H1 (cell line): ENCODE measurements around the gene PTPRG. TPM values are rescaled to one million over a fixed set of nuclear protein-coding genes. Genes with fewer than 3 reads are reported as not detected.

Experiments used
- CTCF ChIA-PET: fragments of 300-600 bp; sonication (Branson Sonifier 250); formaldehyde crosslinking; loops from one replicate; lab custom pipeline; 2021; ENCODE audit not compliant: partially characterized antibody; lab: Charles Lee
- POLR2A ChIA-PET: fragments of 300-600 bp; sonication (Branson Sonifier 250); formaldehyde crosslinking; loops from one replicate; lab custom pipeline; 2021; ENCODE audit warnings: inconsistent platforms; ENCODE audit not compliant: partially characterized antibody; lab: Charles Lee
- DNase-seq, 2 experiments: peaks; one replicate each; pipeline versions ENCODE4 v3.0.0 to v3.0.0-alpha.2; 2010 to 2022; ENCODE audit warnings: low spot score in 2 of 2, low read depth in 1 of 2, mixed read lengths in 1 of 2
- FAIRE-seq: peaks from 2 replicates; lab custom pipeline; 2011; peaks lifted over from hg19 to GRCh38; lab: Jason Lieb, UNC
- H2AFZ ChIP-seq: 2 replicates; pipeline ENCODE4 v1.8.1; 2012; ENCODE audit warnings: low read length, inconsistent platforms
- H2AK5ac ChIP-seq: 2 replicates; pipeline ENCODE4 v1.6.1; 2013; ENCODE audit warnings: low read depth, low read length
- H2BK120ac ChIP-seq: replicated peaks from 2 replicates; pipeline ENCODE3; 2013; ENCODE audit warnings: low read depth, low read length, inconsistent platforms
- H2BK12ac ChIP-seq: 2 replicates; pipeline ENCODE4 v1.6.1; 2013; ENCODE audit warnings: low read depth, low read length
- H2BK15ac ChIP-seq: 2 replicates; pipeline ENCODE4 v1.6.1; 2013; ENCODE audit warnings: low read length
- H2BK20ac ChIP-seq: 2 replicates; pipeline ENCODE4 v1.6.1; 2013; ENCODE audit warnings: low read length
- H2BK5ac ChIP-seq: 2 replicates; pipeline ENCODE4 v1.6.1; 2013; ENCODE audit warnings: low read depth, low read length
- H3K14ac ChIP-seq: 2 replicates; pipeline ENCODE4 v1.6.1; 2013; ENCODE audit warnings: inconsistent platforms; ENCODE audit not compliant: insufficient read length
- H3K18ac ChIP-seq: 2 replicates; pipeline ENCODE4 v1.6.1; 2013; ENCODE audit warnings: low read length; ENCODE audit errors: extremely low read depth
- H3K23ac ChIP-seq: 2 replicates; pipeline ENCODE4 v1.6.1; 2013; ENCODE audit warnings: inconsistent platforms; ENCODE audit not compliant: insufficient read length
- H3K23me2 ChIP-seq: 2 replicates; pipeline ENCODE4 v1.6.1; 2013; ENCODE audit warnings: low read depth, low read length
- H3K27ac ChIP-seq: 2 replicates; pipeline ENCODE4 v1.6.1; 2011; ENCODE audit warnings: low read depth, low read length, inconsistent platforms
- H3K27me3 ChIP-seq, 4 experiments: replicated peaks in 1 of 4; 1 replicate in 1 of 4; 2 replicates in 3 of 4; pipeline versions ENCODE4 v1.6.1 to v1.8.1; 2011 to 2013; ENCODE audit warnings: low read length in 3 of 4, mild to moderate bottlenecking in 3 of 4, inconsistent platforms in 2 of 4, mixed read lengths in 2 of 4, moderate library complexity in 1 of 4; ENCODE audit not compliant: control insufficient read depth in 3 of 4, insufficient read depth in 3 of 4; ENCODE audit errors: extremely low read depth in 1 of 4
- H3K36me3 ChIP-seq, 4 experiments: 2 replicates each; pipeline versions ENCODE4 v1.6.1 to v1.8.1; 2011 to 2013; ENCODE audit warnings: mild to moderate bottlenecking in 4 of 4, low read length in 3 of 4, moderate library complexity in 2 of 4, control low read depth in 1 of 4, inconsistent platforms in 1 of 4; ENCODE audit not compliant: insufficient read depth in 4 of 4, control insufficient read depth in 2 of 4
- H3K4ac ChIP-seq: replicated peaks from 2 replicates; pipeline ENCODE3; 2013; ENCODE audit warnings: low read length, low read depth, mixed read lengths, inconsistent platforms; ENCODE audit not compliant: insufficient read length
- H3K4me1 ChIP-seq, 4 experiments: replicated peaks in 1 of 4; 1 replicate in 1 of 4; 2 replicates in 3 of 4; pipeline versions ENCODE4 v1.6.1 to v1.8.1; 2011 to 2013; ENCODE audit warnings: low read length in 3 of 4, inconsistent platforms in 2 of 4, mixed read lengths in 1 of 4; ENCODE audit not compliant: insufficient read depth in 4 of 4, control insufficient read depth in 3 of 4
- H3K4me2 ChIP-seq, 2 experiments: 2 replicates each; pipeline versions ENCODE4 v1.6.1 to v1.8.1; 2011 to 2013; ENCODE audit warnings: low read depth in 2 of 2, low read length in 2 of 2, control low read depth in 1 of 2, inconsistent platforms in 1 of 2, mild to moderate bottlenecking in 1 of 2; ENCODE audit not compliant: insufficient read depth in 1 of 2
- H3K4me3 ChIP-seq, 4 experiments: fragments of 200-600, 300-600 bp in 1 of 4; sonication (generic), shearing (Covaris generic), sonication (Bioruptor Twin) in 1 of 4; 2 replicates each; pipeline versions ENCODE4 v1.5.1 to v1.8.1; 2011 to 2016; ENCODE audit warnings: low read length in 4 of 4, low read depth in 3 of 4, control low read depth in 2 of 4, inconsistent platforms in 2 of 4, mild to moderate bottlenecking in 2 of 4, mixed read lengths in 1 of 4, moderate library complexity in 1 of 4; ENCODE audit not compliant: insufficient read depth in 2 of 4; ENCODE audit errors: extremely low read depth in 1 of 4
- H3K56ac ChIP-seq: replicated peaks from 2 replicates; pipeline ENCODE3; 2013; ENCODE audit warnings: low read depth, mild to moderate bottlenecking, mixed read lengths, low read length, inconsistent platforms; ENCODE audit not compliant: insufficient read length
- H3K79me1 ChIP-seq: 2 replicates; pipeline ENCODE4 v1.6.1; 2013; ENCODE audit warnings: low read depth, low read length, control low read depth
- H3K79me2 ChIP-seq, 2 experiments: 2 replicates each; pipeline versions ENCODE4 v1.6.1 to v1.8.1; 2012 to 2013; ENCODE audit warnings: low read length in 2 of 2, mild to moderate bottlenecking in 2 of 2, inconsistent platforms in 1 of 2; ENCODE audit not compliant: insufficient read depth in 2 of 2, control insufficient read depth in 1 of 2
- H3K9ac ChIP-seq, 4 experiments: replicated peaks in 1 of 4; 1 replicate in 1 of 4; 2 replicates in 3 of 4; pipeline versions ENCODE4 v1.6.1 to v1.8.1; 2011 to 2013; ENCODE audit warnings: low read depth in 3 of 4, low read length in 3 of 4, control low read depth in 2 of 4, mild to moderate bottlenecking in 2 of 4, moderate library complexity in 2 of 4, inconsistent platforms in 1 of 4; ENCODE audit errors: extremely low read depth in 1 of 4
- H3K9me3 ChIP-seq, 2 experiments: 2 replicates each; pipeline versions ENCODE4 v1.6.1 to v1.8.1; 2012 to 2013; ENCODE audit warnings: mild to moderate bottlenecking in 2 of 2, moderate library complexity in 2 of 2, control low read depth in 1 of 2, inconsistent platforms in 1 of 2, low read depth in 1 of 2, low read length in 1 of 2, mixed read lengths in 1 of 2; ENCODE audit not compliant: insufficient read depth in 2 of 2
- H4K20me1 ChIP-seq, 2 experiments: replicated peaks in 1 of 2; 2 replicates each; pipeline versions ENCODE3 to v1.8.1; 2011 to 2013; ENCODE audit warnings: inconsistent platforms in 2 of 2, low read length in 2 of 2, mild to moderate bottlenecking in 1 of 2; ENCODE audit not compliant: insufficient read depth in 2 of 2, control insufficient read depth in 1 of 2
- H4K5ac ChIP-seq: 2 replicates; pipeline ENCODE4 v1.6.1; 2013; ENCODE audit warnings: low read length, low read depth, mixed read lengths, inconsistent platforms; ENCODE audit not compliant: insufficient read length
- H4K8ac ChIP-seq: 2 replicates; pipeline ENCODE4 v1.8.0; 2013; ENCODE audit warnings: mild to moderate bottlenecking, moderate library complexity, low read length, inconsistent platforms; ENCODE audit not compliant: insufficient read depth; ENCODE audit errors: extremely low read depth
- H4K91ac ChIP-seq: replicated peaks from 2 replicates; pipeline ENCODE3; 2013; ENCODE audit warnings: low read length, mixed read lengths, inconsistent platforms; ENCODE audit not compliant: insufficient read length
- EP300 ChIP-seq, 2 experiments: IDR thresholded peaks; 1 replicate in 1 of 2; 2 replicates in 1 of 2; pipeline ENCODE4 v1.6.1; 2011 to 2012; ENCODE audit warnings: low read depth in 2 of 2, low read length in 2 of 2, mild to moderate bottlenecking in 2 of 2, borderline replicate concordance in 1 of 2, inconsistent platforms in 1 of 2, moderate library complexity in 1 of 2
- FOSL1 ChIP-seq: IDR thresholded peaks from 2 replicates; pipeline ENCODE4 v1.6.1; 2011; ENCODE audit warnings: mild to moderate bottlenecking, low read depth, low read length, moderate library complexity; ENCODE audit not compliant: insufficient read depth
- KDM5A ChIP-seq: fragments of 200-600 bp; IDR thresholded peaks from 2 replicates; pipeline ENCODE4 v1.7.1; 2012; ENCODE audit warnings: mild to moderate bottlenecking, low read length, inconsistent platforms, mixed read lengths
- WGBS, 2 experiments: shearing (Covaris generic) in 1 of 2; methylation state at CpG; one replicate each; pipeline versions ENCODE4 v1.1.6 to v1.1.7; 2013 to 2015; ENCODE audit warnings: low lambda C conversion rate in 2 of 2, mixed read lengths in 2 of 2, inconsistent platforms in 1 of 2, low coverage in 1 of 2, missing lambda C conversion rate in 1 of 2; ENCODE audit not compliant: insufficient replicate concordance in 2 of 2, insufficient coverage in 1 of 2, insufficient read length in 1 of 2; ENCODE audit errors: extremely low coverage in 1 of 2, missing lambda C conversion rate in 1 of 2; 5-methylcytosine and 5-hydroxymethylcytosine counted together
- polyA plus RNA-seq, 7 experiments: library from polyadenylated mRNA; depleted of rRNA in 3 of 7; stranded (reverse) in 5 of 7; unstranded in 2 of 7; fragments of >200 nt in 5 of 7; fragments of 200-250 nt in 2 of 7; gene quantifications; 1 replicate in 5 of 7; 2 replicates in 1 of 7; 4 replicates in 1 of 7; pipeline versions ENCODE4 v1.2.1 to v1.2.3, GENCODE V29; 2011 to 2013; ENCODE audit warnings: missing spikeins in 2 of 7, mixed read lengths in 2 of 7
- total RNA-seq: library from RNA; stranded (reverse); fragmentation: NEBNext Ultra II Directional; extraction: Animal tissue kit (Norgen Biotek cat#: 25700); gene quantifications from 2 replicates; pipeline ENCODE4 v1.2.1, GENCODE V29; 2021

The PTPRG gene
- total and polyA plus RNA-seq, 2 of the 8 experiments (the other 6 are each of a cell fraction or from before 2014, with no cell fraction given), result 23.3 to 96.2 TPM

DNA sequence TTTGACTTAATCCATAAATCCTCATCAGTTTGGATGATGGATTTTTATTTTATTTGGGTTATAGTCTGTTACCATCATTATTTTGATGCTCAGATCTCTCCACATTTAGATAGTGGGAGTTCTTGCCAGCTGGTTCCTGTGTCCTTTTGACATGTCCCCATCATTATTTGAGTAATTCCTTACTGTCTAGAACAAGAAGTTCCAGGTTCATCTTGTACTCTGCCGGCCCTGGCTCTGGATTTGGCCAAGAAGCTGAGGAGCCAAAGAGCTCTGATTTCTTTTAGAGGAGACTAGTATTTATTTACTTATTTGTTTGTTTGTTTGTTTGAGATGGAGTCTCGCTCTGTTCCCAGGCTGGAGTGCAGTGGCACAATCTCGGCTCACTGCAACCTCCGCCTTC lies 54.3 kb downstream of the PTPRG start:
- Histone ChIP-seq H4K20me1 (peaks cover 14 to 19% of the 10 kb centered on the region in 2 experiments), H3K36me3 (no peaks in the 10 kb centered on the region; a peak in 1 of 8 replicates), H3K4ac (no peak overlapping the region), H2BK120ac (no peak overlapping the region), H4K91ac (no peak overlapping the region), H4K8ac (no peak overlapping the region), H2AK5ac (no peak overlapping the region), H3K27me3 (no peaks in the 10 kb centered on the region), H2BK20ac (no peak overlapping the region), H2AFZ (no peak overlapping the region), H3K23me2 (no peaks in the 10 kb centered on the region), H2BK5ac (no peak overlapping the region), H3K4me2 (no peak overlapping the region), H3K14ac (no peak overlapping the region), H3K56ac (no peak overlapping the region), H3K9ac (no peak overlapping the region), H2BK12ac (no peak overlapping the region), H3K4me1 (peaks cover 0 to 9% (median 5%) of the 10 kb centered on the region in 4 experiments; a peak in 4 of 7 replicates), H3K79me2 (peaks cover 34 to 99% of the 10 kb centered on the region in 2 experiments), H3K4me3 (no peak overlapping the region), H3K23ac (no peak overlapping the region), H4K5ac (no peak overlapping the region), H3K27ac (no peak overlapping the region), H3K9me3 (no peaks in the 10 kb centered on the region), H3K18ac (no peak overlapping the region), H2BK15ac (no peak overlapping the region), H3K79me1 (peaks cover 11% of the 10 kb centered on the region; the same call in 1 of the 2 replicates)
- WGBS, 2 experiments, result 94% methylated on average over 4 of the region's 4 CpGs; no CpG with 5 or more reads in 1 of the 2 experiments
- DNase-seq (no peak), FAIRE-seq (no peak)
- POLR2A ChIA-PET, result interaction anchor here (1.1 to 1.7 kb wide), 3 partner anchors 10 to 52 kb away, joined by 4 read pairs; no protein-coding TSS in a partner anchor
- no peak for TF ChIP-seq FOSL1
- no peak for TF ChIP-seq KDM5A
- TF ChIP-seq EP300 (IDR thresholded peaks at IDR 0.05; ENCODE audit: borderline replicate concordance in 1 of 2, low read depth in 2 of 2, low read length in 2 of 2), result no peak
- CTCF ChIA-PET, result interaction anchor here (0.6 to 1.6 kb wide), 2 partner anchors 51 to 105 kb away, joined by 3 to 4 read pairs; no protein-coding TSS in a partner anchor
